Hepatocyte (in vitro differentiated cells): ENCODE measurements around the gene TMED5.

Experiments used
- CTCF ChIP-seq: fragments of 200-600 bp; sonication (generic); IDR thresholded peaks from 2 replicates; pipeline ENCODE4 v1.5.1; 2016; ENCODE audit warnings: antibody characterized with exemption, mild to moderate bottlenecking; ENCODE audit not compliant: poor library complexity
- EZH2 ChIP-seq: fragments of 200-600 bp; sonication (generic); IDR thresholded peaks from 2 replicates; pipeline ENCODE4 v1.6.1; 2016; ENCODE audit warnings: antibody characterized with exemption, mild to moderate bottlenecking, borderline replicate concordance
- EZH2phosphoT487 ChIP-seq: fragments of 200-600 bp; sonication (generic); IDR thresholded peaks from one replicate; pipeline ENCODE4 v1.6.1; 2018; ENCODE audit warnings: antibody characterized with exemption, mild to moderate bottlenecking, low read depth, moderate library complexity; ENCODE audit not compliant: unreplicated experiment, severe bottlenecking

GRCh38 chr1:93206567-93206954, 26.3 kb upstream of the TMED5 start:
- no peak for TF ChIP-seq CTCF
- TF ChIP-seq EZH2 = no peak
- no peak for TF ChIP-seq EZH2phosphoT487
